NCI-H345 treated with DMSO at 0.1 percent for 48 hours (cell line): Measurements from ENCODE around the gene PRKCQ.
"Not testable (repeated sequence)": the region's sequence is repeated elsewhere in the genome, so short reads cannot be mapped to it uniquely, and the experiment has no call there.

Experiments
- DNase-seq: peaks from one replicate; lab custom pipeline; 2025; ENCODE audit not compliant: unreplicated experiment; lab: John Stamatoyannopoulos, UW

PRKCQ gene

DNA sequence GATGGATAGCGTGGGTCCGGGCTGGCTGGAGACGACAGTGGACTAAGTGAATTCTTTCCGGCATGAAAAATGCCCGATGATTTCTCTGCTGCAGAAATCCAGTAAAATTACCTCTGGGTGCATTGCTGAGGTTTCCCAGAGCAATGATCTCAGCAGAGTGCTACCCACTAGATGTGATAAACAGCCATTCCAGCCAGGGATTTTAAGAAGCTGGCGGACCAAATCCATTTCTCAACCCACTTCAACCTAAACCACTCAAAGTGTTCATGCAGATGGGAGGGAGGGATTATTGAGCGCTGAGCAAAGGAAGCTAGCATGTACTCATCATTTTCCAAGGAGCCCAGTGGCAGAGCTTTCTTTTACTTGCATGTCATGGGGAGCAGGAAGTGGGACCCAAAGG, 116.7 kb downstream of the PRKCQ start:
- DNase-seq = no peak

DNA sequence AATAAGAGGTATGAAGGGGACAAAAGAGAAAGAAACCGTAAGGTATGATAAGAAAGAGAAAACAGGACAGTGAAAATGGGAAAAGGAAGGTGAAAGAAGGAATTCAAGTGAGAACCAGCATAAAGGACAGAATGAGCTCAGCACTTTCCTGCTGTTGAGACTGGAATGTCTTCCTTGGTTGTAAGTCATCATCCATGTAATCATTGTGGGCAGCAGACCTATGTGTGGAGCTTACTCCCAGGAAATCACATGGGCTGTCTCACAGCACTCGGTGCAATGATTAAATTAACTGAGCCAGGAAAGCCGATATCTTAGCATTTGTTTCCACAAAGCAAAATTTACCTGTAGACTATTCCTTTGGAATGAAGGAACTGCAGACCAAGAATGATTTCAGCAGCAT, 118.1 kb downstream of the PRKCQ start:
- DNase-seq = no peak

DNA sequence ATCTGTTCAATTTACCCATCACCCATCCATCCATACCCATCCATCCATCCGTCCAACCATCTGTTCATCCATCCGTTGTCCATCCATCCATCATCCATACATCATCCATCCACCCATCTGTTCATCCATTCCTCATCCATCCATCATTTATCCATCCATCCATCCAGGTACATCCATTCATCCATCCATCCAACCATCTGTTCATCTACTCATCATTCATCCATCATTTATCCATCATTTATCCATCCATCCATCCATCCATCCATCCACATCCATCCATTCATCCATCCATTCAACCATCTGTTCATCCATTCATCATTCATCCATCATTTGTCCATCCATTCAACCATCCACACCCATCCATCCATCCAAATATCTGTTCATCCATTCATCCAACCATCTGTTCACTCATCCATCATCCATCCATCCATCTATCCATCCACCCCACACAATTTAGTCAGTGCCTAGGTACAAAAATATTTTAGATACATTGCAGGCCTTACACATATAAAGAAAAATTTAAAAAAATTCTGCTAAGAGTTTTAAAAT, 119.1 kb downstream of the PRKCQ start:
- DNase-seq = no peak

DNA sequence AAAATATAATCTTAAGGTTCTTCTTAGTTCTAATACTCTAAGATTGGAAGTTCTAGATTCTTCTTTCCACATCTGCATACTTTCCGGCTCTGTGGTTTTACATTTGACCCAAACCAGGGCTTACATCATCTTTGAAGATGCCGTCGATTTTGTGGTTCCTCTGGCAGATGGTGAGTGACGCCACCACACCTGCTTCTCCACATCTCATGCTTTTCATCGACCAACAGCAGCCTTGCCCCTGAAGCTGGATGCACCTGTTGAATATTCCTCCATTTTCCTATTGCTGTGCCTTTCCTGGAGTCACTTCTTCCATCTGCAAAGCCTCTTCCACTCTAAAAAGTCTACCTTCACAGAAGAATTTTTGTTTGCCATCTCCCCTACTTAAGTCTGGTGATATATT, 121.3 kb downstream of the PRKCQ start:
- no peak for DNase-seq

DNA sequence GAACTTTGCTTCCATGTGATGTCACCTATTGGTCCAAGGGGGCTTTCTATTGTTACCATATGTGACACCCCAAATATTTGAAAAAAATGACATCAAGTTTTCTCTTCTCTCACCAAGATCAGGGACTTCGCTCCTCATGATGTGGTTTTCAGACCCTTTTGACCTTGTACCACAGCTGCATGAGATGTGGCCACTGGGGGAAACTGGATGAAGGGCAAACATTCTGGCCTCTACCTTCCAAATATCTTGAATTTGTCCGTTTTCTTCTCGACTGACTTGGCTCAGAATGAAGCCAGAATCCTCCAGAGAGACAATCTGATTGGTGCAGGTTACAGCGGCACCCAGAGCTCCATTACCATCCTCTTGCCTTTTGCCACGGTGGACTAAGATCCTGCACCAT, 122.7 kb downstream of the PRKCQ start:
- DNase-seq = no peak

DNA sequence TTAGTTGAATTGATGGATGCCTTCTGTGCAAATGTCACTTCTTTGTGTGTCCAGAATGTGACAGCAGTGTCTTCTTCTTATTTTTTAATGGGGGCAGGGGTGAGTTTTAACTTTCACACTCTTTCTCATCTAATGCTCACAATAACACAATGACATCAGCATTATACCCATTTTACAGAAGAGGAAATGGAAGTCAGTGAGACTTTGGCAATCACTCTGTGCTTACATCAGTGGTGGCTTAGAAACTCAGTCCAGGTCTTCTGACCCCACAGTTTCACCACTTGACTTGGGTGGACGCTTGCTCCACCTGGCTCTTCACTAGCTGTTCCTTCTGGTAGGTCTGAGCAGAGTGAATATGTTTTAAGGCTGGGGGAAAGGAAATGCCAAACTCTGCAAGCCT, 124.0 kb downstream of the PRKCQ start:
- DNase-seq = no peak

DNA sequence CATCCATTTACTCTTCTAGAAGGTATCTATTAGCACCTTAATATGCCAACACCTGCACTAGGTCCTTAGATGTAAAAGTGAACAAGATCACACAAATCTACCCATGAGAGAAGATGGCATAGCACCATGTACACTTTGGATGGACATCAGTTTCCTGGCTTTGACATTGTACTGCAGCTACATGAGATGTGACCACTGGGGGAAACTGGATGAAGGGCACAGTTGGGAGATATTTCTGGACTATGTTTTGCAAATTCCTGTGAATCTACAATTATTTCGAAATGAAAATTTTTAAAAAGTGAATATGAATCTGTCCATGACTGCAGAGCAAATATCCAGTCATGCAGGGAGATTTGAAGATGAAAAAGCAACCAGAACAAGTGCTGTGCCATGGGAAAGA, 124.5 kb downstream of the PRKCQ start:
- no peak for DNase-seq

DNA sequence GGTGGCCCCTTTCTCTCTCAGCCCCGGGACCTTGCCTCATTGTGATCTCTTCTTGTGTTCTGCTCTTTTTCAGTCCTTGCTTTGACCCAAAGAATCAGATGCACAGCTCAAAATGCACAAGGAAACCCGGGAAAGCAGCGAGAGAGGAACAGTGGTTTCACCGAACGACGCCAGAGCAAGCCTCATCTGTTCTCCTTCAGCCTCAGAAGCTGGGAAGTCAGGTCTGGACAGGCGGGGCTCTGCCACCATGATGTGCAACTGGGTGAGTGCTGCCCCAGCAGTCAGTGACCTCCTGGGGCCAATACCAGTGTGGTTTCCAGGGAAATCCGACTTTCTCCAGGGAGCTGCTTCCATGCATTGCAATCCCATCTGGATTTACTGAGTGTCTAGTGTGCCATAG, 133.4 kb downstream of the PRKCQ start:
- DNase-seq = no peak

DNA sequence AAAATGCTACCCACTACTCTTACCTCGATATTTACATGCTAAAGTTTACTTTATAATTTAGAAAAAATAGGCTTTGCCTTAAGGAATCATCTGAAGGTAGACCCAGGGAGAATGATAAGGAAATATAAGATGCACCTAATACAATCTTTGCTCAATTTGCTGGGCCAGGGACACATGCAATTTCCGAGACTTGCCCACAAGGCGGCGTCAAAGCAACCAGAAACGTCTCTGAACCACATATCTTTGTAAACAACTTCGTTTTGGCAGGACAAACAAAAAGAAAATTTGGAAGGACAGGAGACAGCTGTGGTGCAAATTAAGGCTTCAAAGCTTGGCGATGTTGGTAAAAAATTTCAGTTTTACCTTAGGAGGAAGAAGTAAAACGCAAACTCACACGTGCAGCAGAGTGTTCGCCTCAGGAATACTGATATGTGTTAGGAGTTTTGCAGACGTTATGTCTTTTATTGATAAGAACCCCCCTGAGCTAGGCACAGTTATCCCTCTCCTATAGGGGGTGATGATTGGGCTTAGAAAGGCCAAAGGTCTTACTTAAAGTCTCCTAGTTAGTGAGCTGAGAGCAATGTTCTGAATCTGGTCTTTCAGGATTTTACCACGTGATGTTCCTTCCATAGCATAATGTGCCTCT, 134.3 kb downstream of the PRKCQ start:
- no peak for DNase-seq

DNA sequence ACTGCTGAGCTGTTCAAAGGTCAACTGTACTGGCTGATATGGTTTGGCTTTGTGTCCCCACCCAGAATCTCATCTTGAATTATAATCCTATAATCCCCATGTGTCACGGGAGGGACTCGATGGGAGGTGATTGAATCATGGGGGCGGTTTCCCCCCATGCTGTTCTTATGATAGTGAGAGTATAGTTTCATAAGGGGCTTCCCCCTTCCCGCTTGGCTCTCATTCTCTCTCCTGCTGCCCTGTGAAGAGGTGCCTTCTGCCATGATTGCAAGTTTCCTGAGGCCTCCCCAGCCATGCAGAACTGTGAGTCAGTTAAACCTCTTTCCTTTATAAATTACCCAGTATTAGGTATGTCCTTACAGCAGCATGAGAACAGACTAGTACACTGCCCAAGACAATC, 140.2 kb downstream of the PRKCQ start:
- not testable (repeated sequence) for DNase-seq

DNA sequence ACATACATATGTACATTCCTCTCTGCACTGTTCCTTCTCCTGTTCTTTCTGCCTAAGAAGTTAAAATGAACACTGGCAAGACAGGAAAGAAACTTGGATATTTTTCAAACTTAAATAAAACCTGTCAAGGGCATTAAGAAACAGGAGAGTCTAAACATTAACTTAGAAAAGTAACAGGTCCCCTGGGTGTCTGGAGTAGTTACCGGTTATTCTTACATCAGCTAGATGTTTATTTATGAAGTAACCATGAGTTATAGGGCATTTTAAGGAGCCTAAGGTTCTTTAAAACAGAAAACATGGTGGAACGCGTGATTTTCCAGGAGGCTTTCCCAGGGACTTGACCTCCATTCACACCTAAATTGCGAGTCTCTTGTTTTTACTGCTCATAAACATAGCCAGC, 148.2 kb downstream of the PRKCQ start:
- DNase-seq = no peak

DNA sequence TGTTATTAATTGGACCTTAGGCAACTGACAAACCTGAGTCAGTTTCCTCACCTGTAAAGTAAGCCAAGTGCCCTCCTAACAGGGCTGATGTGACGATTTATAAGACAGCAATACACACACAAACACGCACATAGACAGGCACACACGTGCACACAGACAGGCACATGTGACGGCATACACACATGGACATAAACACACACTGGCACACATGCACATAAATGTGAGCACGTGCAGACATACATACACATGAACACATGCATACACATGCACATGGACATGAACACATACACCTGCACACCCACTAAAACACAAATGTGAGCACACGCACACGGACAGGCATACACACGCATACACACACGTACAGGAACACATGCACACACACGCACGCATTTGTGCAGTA, 148.9 kb downstream of the PRKCQ start:
- DNase-seq = no peak

DNA sequence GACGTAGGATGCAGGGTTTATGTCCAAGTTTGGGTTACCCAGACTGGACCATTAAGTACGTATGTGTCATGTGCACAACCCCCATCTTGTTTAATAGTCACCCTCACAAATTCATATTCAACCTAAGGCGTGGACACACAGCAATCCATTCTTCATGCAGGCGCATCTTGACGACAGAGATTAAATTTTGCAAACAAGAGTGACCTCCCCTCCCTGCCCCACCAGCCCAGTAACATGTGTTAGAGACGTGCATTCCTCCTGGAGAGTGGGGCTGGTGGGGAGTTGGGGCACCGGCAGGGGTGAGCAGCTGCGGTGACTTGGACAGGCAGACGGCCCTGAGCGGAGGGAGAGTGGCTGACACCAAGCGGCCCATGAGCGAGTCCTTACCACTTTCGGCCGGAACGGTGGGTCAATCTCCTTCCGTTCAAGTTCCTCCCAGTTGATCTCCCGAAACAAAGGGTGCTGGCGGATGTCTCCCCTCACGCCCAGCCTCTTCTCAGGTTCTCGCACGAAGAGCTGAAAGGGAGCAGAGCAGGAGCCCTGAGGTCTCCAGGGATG, 149.6 kb downstream of the PRKCQ start:
- DNase-seq = no peak

DNA sequence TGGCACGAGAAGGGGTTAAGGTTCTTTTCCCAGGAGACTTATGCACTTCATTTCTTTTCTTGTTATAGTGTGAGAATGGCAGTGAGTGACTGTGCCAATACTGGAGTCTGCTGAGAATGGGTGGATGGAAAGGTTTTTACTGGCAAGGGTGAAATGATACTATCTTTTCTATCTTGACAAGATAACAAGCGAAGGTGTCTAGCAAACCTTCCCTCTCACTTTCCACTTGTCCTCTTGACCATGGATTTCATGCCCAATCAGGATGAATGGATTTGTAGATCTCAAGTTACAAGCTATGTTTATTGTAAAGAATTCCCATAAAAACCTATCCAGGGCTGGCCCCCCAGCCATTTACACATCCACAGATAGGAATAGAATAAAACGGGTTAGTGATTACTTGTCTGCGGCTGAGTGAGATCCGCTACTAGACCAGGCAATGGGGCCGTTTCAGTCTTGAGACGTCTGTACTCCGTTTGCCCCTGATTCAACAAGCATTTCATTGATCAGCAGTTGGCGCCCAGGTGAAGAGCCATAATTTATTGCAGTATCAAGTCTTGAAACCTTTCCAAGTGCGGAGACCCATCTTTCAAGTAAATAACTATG, 152.6 kb downstream of the PRKCQ start:
- no peak for DNase-seq

DNA sequence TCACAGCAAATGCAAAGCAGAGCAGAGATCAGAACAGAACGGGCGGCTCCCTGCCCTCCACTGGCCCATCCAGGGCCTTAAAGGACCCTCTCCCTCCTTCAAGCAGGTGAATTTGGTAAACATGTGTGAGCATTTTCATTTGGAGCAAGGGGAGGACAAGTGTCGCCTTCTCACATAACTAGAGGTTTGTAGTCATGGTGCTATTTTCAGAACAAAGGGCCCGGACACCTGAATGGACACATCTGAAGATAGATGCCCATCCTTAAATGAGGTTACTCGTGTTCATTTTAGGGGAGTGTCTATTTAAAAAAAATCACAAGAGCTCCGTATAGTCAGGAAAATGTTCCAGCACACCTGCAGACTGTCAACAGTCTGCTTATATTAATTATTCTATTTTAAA, 153.8 kb downstream of the PRKCQ start:
- no peak for DNase-seq

DNA sequence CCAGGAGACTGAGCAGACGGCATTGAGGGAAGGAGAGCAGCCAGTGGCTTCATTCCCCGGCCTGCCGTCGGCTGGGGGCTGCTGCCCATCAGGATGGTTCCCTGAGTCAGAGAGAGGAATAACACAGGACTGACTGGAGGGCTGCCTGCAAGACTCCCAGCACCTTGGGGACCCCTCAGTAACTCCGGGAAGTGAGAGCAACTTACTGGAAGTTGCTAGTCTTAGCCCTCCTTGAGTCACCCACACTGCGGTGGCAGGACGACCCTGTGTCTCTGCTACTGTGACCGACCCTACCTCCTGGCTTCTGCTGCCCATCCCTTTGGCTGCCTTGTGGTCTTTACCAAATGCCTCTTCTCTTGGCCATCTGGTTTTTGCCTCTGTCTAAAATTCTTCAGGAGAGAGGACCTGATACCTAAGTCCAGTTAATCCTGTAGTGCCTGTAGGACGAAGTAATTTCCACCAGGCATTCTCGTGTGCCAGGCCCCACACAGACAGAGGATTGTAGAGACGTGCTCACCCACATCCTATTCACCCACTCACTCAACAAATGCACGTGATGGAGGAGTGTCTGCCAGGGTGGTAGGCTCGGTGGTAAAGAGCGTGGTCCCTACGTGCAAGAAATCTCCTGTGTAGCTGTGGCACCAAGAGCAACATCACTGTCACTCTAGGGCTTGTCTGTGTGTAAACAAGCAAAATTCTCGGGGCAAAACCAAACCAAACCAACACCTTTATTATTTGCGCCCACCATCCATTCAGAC, 156.5 kb downstream of the PRKCQ start:
- DNase-seq = no peak

DNA sequence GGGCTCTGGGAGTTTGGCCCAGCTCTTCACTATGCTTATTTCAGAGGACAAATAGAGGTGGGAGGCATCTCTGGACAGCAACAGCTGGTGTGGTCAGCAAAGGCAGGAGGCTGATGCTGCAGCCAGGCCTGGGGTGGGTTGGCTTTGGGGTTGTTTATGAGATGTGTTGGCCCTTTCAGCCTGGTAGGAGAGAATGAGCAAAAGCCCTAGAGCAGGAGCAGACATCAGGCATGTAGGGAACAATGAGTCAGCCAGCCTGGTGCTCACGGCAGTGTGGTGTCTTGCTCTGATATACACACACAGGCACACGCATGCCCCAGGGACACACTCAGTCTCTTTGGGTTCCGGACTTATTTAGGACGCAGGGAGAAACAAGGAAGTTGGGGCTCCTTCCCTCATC, 157.1 kb downstream of the PRKCQ start:
- DNase-seq = no peak

DNA sequence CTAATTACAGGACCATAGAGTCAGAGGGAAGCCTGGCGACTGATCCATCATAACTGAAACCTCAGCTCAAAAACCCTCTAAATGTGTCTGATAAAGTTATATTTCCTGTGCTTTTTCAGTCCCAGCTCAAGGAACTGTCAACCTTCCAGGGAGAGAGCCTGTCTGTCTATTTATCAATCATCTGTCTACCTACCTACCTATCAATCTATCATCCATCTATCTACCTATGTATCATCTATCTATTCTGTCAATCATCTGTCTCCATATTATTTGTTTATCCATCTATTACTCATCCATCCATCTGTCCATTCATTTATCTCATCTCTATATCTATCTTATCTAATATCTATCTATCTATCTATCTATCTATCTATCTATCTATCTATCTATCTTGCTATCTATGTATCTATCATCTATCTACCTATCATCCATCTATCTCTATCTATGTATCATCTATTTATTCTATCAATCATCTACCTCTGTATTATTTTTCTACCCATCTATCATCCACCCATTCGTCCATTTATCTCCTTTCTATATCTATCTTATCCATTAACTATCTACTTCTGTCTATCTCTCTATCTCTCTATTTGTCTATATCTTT, 161.4 kb downstream of the PRKCQ start:
- no peak for DNase-seq

DNA sequence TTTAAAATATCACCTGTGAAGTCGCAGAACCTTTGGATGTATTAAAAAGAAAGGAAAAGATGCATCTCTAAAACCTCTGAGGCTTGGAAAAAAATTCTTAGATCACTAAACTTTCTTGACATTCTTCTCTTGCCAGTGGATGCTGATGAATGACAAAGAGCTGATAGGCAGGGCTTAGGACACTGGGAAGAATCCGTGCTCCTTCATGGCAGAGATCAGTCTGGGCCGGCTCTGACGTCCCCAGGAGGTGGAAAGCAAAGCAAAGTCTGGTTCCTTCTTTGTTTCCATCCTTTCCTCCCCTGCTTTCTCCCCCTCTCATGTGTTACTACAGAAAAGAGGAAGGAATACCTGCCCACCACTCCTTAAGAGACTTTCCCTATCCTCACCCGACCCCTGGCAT, 161.9 kb downstream of the PRKCQ start:
- DNase-seq = no peak

DNA sequence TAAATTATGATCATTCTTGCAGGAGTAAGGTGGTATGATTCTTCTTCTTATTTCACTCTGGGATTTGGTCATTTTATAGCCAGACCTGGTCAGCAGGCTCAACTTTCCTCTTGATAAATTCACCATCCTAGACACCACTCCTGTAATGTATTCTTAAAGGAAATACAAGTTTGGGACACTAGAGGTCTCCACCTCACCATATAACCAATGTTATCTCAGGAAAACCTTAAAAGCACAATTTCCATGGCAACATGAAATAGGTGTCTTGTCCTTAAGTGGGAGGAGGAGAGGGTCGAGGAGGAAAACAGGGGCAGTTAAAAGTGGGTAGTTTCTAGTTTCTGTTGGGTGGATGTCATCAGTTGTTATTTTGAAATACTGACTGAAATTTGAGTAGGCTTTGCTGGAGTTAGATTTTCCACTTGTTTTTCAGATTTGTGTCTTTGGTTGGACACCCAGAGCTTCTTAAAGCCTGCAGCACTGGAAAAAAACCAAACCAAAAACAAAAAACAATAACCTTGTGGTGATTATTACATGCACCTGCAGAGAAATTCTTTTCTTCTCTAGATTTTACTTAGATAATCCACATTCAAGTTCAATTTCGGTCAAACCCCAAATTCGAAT, 163.1 kb downstream of the PRKCQ start:
- DNase-seq = no peak

DNA sequence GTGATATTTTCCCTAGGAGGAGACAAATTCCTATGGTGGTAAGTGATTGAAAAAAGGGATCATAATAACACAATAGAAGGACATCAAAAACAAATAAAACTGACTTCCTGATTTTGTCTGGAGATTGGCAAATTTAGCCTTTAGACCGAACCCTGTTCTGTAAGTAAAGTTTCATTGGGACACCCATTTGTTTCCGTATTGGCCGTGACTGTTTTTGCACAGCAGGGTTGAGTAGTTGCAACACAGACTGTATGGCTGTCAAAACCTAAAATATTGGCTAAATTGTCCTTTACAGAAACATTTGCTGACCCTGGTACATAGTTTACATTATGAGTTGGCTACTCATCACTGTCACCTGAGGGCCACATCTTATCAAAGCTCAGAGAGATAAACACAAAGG, 168.6 kb downstream of the PRKCQ start:
- DNase-seq = no peak
